Measurements from ENCODE around the gene WDCP. TPM values are rescaled to one million over a fixed set of nuclear protein-coding genes. Genes with fewer than 3 reads are reported as not detected.

WDCP gene
- total RNA-seq, 1 donor from 2014 or later: 25.9 TPM

DNA sequence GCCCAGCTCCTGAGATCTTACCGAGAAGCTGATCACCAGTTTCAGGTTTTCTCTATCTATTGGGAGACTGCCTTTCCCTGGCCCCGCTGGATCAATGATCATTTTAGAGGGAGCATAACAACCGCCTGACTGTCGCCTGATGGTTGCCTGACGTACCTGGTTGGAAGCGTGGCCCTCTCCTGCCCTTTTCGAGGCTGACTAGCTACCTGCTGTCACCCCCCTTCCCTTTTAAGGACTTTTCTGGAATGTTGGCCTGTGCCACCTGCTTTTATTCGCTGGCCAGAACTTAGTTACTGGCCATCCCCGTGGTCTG lies 37.9 kb downstream of the WDCP start:
- Mint-ChIP-seq H3K27ac (no peak overlapping the region), H3K36me3 (peaks cover 3% of the 10 kb centered on the region), H3K27me3 (ENCODE audit: insufficient read depth, low read depth) (peaks cover 13% of the 10 kb centered on the region), H3K4me1 (no peaks in the 10 kb centered on the region), H3K9me3 (no peaks in the 10 kb centered on the region), H3K4me3 (peak overlapping the region; percentile 58)
- H3F3A ChIP-seq (ENCODE audit: low read depth): no peaks in the 10 kb centered on the region
- TF ChIP-seq EZH2phosphoT487 (IDR thresholded peaks at IDR 0.05): no peak
- TF ChIP-seq, protein P1, sequence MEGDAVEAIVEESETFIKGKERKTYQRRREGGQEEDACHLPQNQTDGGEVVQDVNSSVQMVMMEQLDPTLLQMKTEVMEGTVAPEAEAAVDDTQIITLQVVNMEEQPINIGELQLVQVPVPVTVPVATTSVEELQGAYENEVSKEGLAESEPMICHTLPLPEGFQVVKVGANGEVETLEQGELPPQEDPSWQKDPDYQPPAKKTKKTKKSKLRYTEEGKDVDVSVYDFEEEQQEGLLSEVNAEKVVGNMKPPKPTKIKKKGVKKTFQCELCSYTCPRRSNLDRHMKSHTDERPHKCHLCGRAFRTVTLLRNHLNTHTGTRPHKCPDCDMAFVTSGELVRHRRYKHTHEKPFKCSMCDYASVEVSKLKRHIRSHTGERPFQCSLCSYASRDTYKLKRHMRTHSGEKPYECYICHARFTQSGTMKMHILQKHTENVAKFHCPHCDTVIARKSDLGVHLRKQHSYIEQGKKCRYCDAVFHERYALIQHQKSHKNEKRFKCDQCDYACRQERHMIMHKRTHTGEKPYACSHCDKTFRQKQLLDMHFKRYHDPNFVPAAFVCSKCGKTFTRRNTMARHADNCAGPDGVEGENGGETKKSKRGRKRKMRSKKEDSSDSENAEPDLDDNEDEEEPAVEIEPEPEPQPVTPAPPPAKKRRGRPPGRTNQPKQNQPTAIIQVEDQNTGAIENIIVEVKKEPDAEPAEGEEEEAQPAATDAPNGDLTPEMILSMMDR (IDR thresholded peaks at IDR 0.05): no peak
- no peak for TF ChIP-seq EZH2 (IDR thresholded peaks at IDR 0.05)
- H3K4me1 ChIP-seq: peaks cover 8% of the 10 kb centered on the region
- H3K4me2 ChIP-seq: peak overlapping the region; percentile 92
- H3K27ac ChIP-seq: no peak overlapping the region
- H3K36me3 ChIP-seq: no peaks in the 10 kb centered on the region
- no peak for DNase-seq (ENCODE audit: low spot score)
- H3K9ac ChIP-seq: no peak overlapping the region
- H3K4me3 ChIP-seq: peak overlapping the region; percentile 51
- no peaks in the 10 kb centered on the region for H4K20me1 ChIP-seq (ENCODE audit: low read depth)
- H3K79me2 ChIP-seq (ENCODE audit: low read depth): no peaks in the 10 kb centered on the region
- H2AFZ ChIP-seq (replicated peaks): peak overlapping the region; percentile 86
- no peaks in the 10 kb centered on the region for H3K9me3 ChIP-seq (ENCODE audit: low read depth)
- peaks cover 26% of the 10 kb centered on the region for H3K27me3 ChIP-seq

DNA sequence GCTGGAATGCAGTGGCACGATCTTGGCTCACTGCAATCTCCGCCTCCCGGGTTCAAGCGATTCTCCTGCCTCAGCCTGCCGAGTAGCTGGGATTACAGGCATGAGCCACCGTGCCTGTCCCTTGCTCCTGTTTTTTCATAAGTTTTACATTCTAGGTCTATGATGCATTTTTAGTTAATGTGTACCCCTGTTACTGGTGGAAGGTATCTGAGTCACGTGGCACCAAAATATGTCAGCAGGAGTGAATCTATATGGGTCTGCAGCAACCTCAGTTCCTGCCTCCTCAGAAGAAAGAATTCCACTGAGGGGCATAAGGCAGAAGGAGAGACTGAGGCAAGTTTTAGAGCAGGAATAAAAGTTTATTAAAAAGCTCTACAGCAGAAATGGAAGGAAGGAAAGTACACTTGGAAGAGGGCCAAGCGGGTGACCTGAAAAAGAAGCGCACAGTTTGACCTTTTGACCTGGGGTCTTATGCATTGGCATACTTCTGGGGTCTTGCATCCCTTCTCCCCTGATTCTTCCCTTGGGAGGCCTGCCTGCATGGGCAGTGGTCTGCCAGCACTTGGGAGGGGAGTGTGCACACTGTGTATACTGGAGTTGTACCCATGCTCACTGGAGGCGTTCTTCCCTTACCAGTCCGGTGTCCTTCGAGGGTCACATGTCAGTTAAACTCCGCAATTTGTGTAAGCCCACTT lies 38.4 kb downstream of the WDCP start:
- no peak for DNase-seq (ENCODE audit: low spot score)
- no peak overlapping the region for H3K27ac Mint-ChIP-seq
- H3K27me3 ChIP-seq: peaks cover 26% of the 10 kb centered on the region

DNA sequence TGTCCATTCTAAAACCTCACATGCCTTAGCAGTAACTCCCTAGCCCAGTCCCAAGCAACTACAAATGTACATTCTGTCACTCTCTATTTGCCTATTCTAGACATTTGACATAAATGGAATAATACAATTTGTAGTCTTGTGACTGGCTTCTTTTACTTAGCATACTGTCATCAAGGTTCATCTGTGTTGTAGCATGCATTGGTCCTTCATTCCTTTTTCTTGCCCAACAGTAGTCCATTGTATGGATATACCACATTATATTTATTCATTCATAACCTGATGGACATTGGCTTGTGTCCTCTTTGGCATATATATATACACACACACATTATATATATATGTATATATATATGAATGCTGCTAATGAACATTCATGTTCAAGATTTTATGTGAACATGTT lies 39.5 kb downstream of the WDCP start:
- peaks cover 26% of the 10 kb centered on the region for H3K27me3 ChIP-seq
- no peaks in the 10 kb centered on the region for H3K36me3 ChIP-seq
- no peaks in the 10 kb centered on the region for H4K20me1 ChIP-seq (ENCODE audit: low read depth)
- Mint-ChIP-seq H3K36me3 (peaks cover 3% of the 10 kb centered on the region), H3K4me1 (no peaks in the 10 kb centered on the region), H3K9me3 (no peaks in the 10 kb centered on the region), H3K27me3 (ENCODE audit: insufficient read depth, low read depth) (peaks cover 13% of the 10 kb centered on the region), H3K4me3 (no peak overlapping the region), H3K27ac (no peak overlapping the region)
- no peaks in the 10 kb centered on the region for H3K9me3 ChIP-seq (ENCODE audit: low read depth)
- H3K9ac ChIP-seq: no peak overlapping the region
- H3K4me3 ChIP-seq: no peak overlapping the region
- peaks cover 4% of the 10 kb centered on the region for H3F3A ChIP-seq (ENCODE audit: low read depth)
- no peak overlapping the region for H2AFZ ChIP-seq (replicated peaks)
- no peak for DNase-seq (ENCODE audit: low spot score)
- no peak overlapping the region for H3K4me2 ChIP-seq
- H3K4me1 ChIP-seq: peaks cover 13% of the 10 kb centered on the region
- H3K79me2 ChIP-seq (ENCODE audit: low read depth): no peaks in the 10 kb centered on the region
- no peak overlapping the region for H3K27ac ChIP-seq
- no peak for TF ChIP-seq EZH2 (IDR thresholded peaks at IDR 0.05)
- TF ChIP-seq, protein P1 (IDR thresholded peaks at IDR 0.05): no peak
- TF ChIP-seq EZH2phosphoT487 (IDR thresholded peaks at IDR 0.05): no peak

More for the DNA sequence above, 38.4 kb downstream of the WDCP start:
- TF ChIP-seq, protein P1 (IDR thresholded peaks at IDR 0.05): no peak
- Histone ChIP-seq H3K9ac (no peak overlapping the region), H3K4me3 (no peak overlapping the region), H3K9me3 (ENCODE audit: low read depth) (no peaks in the 10 kb centered on the region), H3K27ac (no peak overlapping the region), H2AFZ (replicated peaks) (no peak overlapping the region), H4K20me1 (ENCODE audit: low read depth) (no peaks in the 10 kb centered on the region), H3K4me1 (peaks cover 8% of the 10 kb centered on the region), H3K36me3 (no peaks in the 10 kb centered on the region), H3K79me2 (ENCODE audit: low read depth) (no peaks in the 10 kb centered on the region), H3K4me2 (no peak overlapping the region), H3F3A (ENCODE audit: low read depth) (no peaks in the 10 kb centered on the region)
- H3K27me3 Mint-ChIP-seq (ENCODE audit: insufficient read depth, low read depth): peaks cover 13% of the 10 kb centered on the region
- H3K4me1 Mint-ChIP-seq: no peaks in the 10 kb centered on the region
- H3K36me3 Mint-ChIP-seq: peaks cover 3% of the 10 kb centered on the region
- no peaks in the 10 kb centered on the region for H3K9me3 Mint-ChIP-seq
- H3K4me3 Mint-ChIP-seq: peak overlapping the region; percentile 58
